HFF-Myc (cell line): Measurements from ENCODE around the gene PTRH1.

Experiments used
- DNase-seq: peaks from one replicate; pipeline ENCODE4 v3.0.0-alpha.2; 2011; ENCODE audit warnings: low read depth; ENCODE audit errors: extremely low read depth
- H3K4me3 ChIP-seq: replicated peaks from 2 replicates; pipeline ENCODE4 v1.5.1; 2011; ENCODE audit warnings: low read depth, mild to moderate bottlenecking, control low read depth, low read length
- TF ChIP-seq, protein P1 (sequence below): IDR thresholded peaks from 2 replicates; pipeline ENCODE4 v1.5.1; 2012; ENCODE audit warnings: mild to moderate bottlenecking, low read depth, low read length, control low read depth; ENCODE audit errors: missing control alignments

Gene PTRH1

GRCh38 chr9:127749090-127749787 is 33.8 kb upstream of the PTRH1 start:
- DNase-seq: no peak
- H3K4me3 ChIP-seq: no peak overlapping the region
- TF ChIP-seq, protein P1, sequence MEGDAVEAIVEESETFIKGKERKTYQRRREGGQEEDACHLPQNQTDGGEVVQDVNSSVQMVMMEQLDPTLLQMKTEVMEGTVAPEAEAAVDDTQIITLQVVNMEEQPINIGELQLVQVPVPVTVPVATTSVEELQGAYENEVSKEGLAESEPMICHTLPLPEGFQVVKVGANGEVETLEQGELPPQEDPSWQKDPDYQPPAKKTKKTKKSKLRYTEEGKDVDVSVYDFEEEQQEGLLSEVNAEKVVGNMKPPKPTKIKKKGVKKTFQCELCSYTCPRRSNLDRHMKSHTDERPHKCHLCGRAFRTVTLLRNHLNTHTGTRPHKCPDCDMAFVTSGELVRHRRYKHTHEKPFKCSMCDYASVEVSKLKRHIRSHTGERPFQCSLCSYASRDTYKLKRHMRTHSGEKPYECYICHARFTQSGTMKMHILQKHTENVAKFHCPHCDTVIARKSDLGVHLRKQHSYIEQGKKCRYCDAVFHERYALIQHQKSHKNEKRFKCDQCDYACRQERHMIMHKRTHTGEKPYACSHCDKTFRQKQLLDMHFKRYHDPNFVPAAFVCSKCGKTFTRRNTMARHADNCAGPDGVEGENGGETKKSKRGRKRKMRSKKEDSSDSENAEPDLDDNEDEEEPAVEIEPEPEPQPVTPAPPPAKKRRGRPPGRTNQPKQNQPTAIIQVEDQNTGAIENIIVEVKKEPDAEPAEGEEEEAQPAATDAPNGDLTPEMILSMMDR: no peak

DNA sequence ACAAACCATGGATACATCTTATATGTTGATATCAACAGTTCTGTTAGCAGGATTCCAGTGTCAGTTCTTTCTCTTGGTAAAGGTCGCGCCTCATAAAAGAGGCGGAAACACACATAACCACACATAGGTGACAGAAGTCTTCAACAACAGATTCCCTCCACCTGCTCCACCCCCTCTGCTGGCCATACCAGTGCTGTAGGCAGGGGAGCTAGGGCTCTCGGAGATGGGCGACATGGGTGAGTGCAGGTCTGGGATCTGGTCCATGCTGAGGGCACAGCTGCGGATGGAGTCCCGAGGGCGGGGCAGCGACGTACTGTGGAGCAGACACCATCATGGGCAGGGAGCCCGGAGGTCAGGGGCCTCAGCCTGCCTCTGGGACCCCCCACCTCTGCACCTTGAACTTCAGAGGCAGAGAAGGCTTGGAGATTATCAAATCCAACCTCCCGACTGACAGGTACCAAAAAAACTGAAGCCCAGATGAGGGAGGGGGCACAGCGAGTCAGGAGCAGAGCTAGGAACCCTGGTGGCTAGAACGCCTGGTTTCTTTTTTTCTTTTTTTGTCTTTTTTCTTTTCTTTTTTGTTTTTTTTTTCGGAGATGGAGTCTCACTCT is 31.6 kb upstream of the PTRH1 start:
- DNase-seq: no peak
- TF ChIP-seq, protein P1: no peak
- H3K4me3 ChIP-seq: no peak overlapping the region

- TF ChIP-seq, protein P1: no peak
- H3K4me3 ChIP-seq: no peak overlapping the region
- no peak for DNase-seq
These were observed 29.1 kb upstream of the PTRH1 start for GRCh38 chr9:127744398-127745110.

- peak; percentile 55 for DNase-seq
- H3K4me3 ChIP-seq: peak overlapping the region; percentile 36
- TF ChIP-seq, protein P1: no peak
These were observed 27.1 kb upstream of the PTRH1 start for GRCh38 chr9:127742435-127743088.

GRCh38 chr9:127741831-127742434 is 26.5 kb upstream of the PTRH1 start:
- TF ChIP-seq, protein P1: no peak
- DNase-seq: no peak
- H3K4me3 ChIP-seq: peak overlapping the region; percentile 36

- no peak for DNase-seq
- H3K4me3 ChIP-seq: no peak overlapping the region
These were observed 24.3 kb upstream of the PTRH1 start for GRCh38 chr9:127739614-127740330.

More at GRCh38 chr9:127739614-127740330, 24.3 kb upstream of the PTRH1 start:
- TF ChIP-seq, protein P1: no peak
